Measurements from ENCODE around the gene ADAMTS15.

GRCh38 chr11:130519128-130519932 is 70.9 kb downstream of the ADAMTS15 start:
- TF ChIP-seq CTCF (IDR thresholded peaks at IDR 0.05) (no peak), EP300 (IDR thresholded peaks at IDR 0.05) (no peak), POLR2A (IDR thresholded peaks at IDR 0.05) (no peak), POLR2AphosphoS5 (IDR thresholded peaks at IDR 0.05) (no peak)

Measured in upper lobe of left lung (tissue), 4 donors.